HEK293 (cell line): Measurements from ENCODE around the gene RPAP3.

Experiments used
- CTCF ChIA-PET: fragments of 350-600 bp; formaldehyde crosslinking; extraction: SDS; loops from one replicate; lab custom pipeline; 2021; ENCODE audit warnings: antibody characterized with exemption; lab: Yijun Ruan, JAX
- POLR2A ChIA-PET: fragments of 300-600 bp; formaldehyde crosslinking; extraction: SDS; loops from one replicate; lab custom pipeline; 2020; ENCODE audit warnings: antibody characterized with exemption, inconsistent platforms; lab: Yijun Ruan, JAX
- H3K27ac ChIP-seq: fragments of 200-500 bp; sonication (Bioruptor generic); 2 replicates; pipeline ENCODE4 v1.5.1; 2014; ENCODE audit warnings: low read depth, low read length, control low read depth, inconsistent platforms; ENCODE audit errors: extremely low read depth
- H3K36me3 ChIP-seq, 2 experiments: fragments of 200-500 bp in 1 of 2; sonication (Bioruptor generic) in 1 of 2; 1 replicate in 1 of 2; 2 replicates in 1 of 2; pipeline ENCODE4 v1.5.1; 2014 to 2017; ENCODE audit warnings: inconsistent platforms in 2 of 2, low read length in 2 of 2; ENCODE audit not compliant: control insufficient read depth in 2 of 2, insufficient read depth in 1 of 2
- H3K4me1 ChIP-seq: fragments of 200-500 bp; sonication (Bioruptor generic); 2 replicates; pipeline ENCODE4 v1.5.1; 2014; ENCODE audit warnings: mild to moderate bottlenecking, low read length, inconsistent platforms; ENCODE audit not compliant: control insufficient read depth, insufficient read depth
- H3K4me3 ChIP-seq: 2 replicates; pipeline ENCODE4 v1.5.1; 2011; ENCODE audit warnings: low read depth, mild to moderate bottlenecking, control low read depth, low read length, moderate library complexity
- H3K9me3 ChIP-seq: fragments of 200-500 bp; sonication (Bioruptor generic); 2 replicates; pipeline ENCODE4 v1.5.1; 2014; ENCODE audit warnings: low read depth, low read length, inconsistent platforms; ENCODE audit not compliant: control insufficient read depth, insufficient read depth
- BCL11A ChIP-seq: fragments of 450-650 bp; formaldehyde crosslinking; IDR thresholded peaks from 2 replicates; pipeline ENCODE4 v1.5.1; 2016; ENCODE audit warnings: low read depth, missing biosample characterization, missing genetic modification characterization
- CTCF ChIP-seq: fragments of 450-650 bp; formaldehyde crosslinking; IDR thresholded peaks from 2 replicates; pipeline ENCODE4 v1.5.1; 2016; ENCODE audit warnings: missing biosample characterization, missing genetic modification characterization
- GLIS1 ChIP-seq: fragments of 450-650 bp; formaldehyde crosslinking; IDR thresholded peaks from 2 replicates; pipeline ENCODE4 v1.5.1; 2016; ENCODE audit warnings: missing biosample characterization, missing genetic modification characterization
- PATZ1 ChIP-seq: fragments of 450-650 bp; formaldehyde crosslinking; IDR thresholded peaks from 2 replicates; pipeline ENCODE4 v1.5.1; 2016; ENCODE audit warnings: missing biosample characterization, missing genetic modification characterization
- SCRT2 ChIP-seq: fragments of 450-650 bp; formaldehyde crosslinking; IDR thresholded peaks from 2 replicates; pipeline ENCODE4 v1.5.1; 2016; ENCODE audit warnings: missing biosample characterization, missing genetic modification characterization
- WT1 ChIP-seq: fragments of 450-650 bp; formaldehyde crosslinking; IDR thresholded peaks from 2 replicates; pipeline ENCODE4 v1.5.1; 2016; ENCODE audit warnings: missing biosample characterization, missing genetic modification characterization
- ZBTB49 ChIP-seq: fragments of 450-650 bp; formaldehyde crosslinking; IDR thresholded peaks from 2 replicates; pipeline ENCODE4 v1.5.1; 2016; ENCODE audit warnings: missing biosample characterization, missing genetic modification characterization, low read depth
- ZNF24 ChIP-seq: fragments of 450-650 bp; formaldehyde crosslinking; IDR thresholded peaks from 2 replicates; pipeline ENCODE4 v1.5.1; 2016; ENCODE audit warnings: missing biosample characterization, missing genetic modification characterization
- ZNF311 ChIP-seq: fragments of 450-650 bp; formaldehyde crosslinking; IDR thresholded peaks from 2 replicates; pipeline ENCODE4 v1.5.1; 2017; ENCODE audit warnings: missing biosample characterization, missing genetic modification characterization, borderline replicate concordance
- ZNF423 ChIP-seq: fragments of 450-650 bp; formaldehyde crosslinking; IDR thresholded peaks from 2 replicates; pipeline ENCODE4 v1.5.1; 2016; ENCODE audit warnings: missing biosample characterization, missing genetic modification characterization
- ZNF449 ChIP-seq: fragments of 450-650 bp; formaldehyde crosslinking; IDR thresholded peaks from 2 replicates; pipeline ENCODE4 v1.5.1; 2017; ENCODE audit warnings: missing biosample characterization, mild to moderate bottlenecking, missing genetic modification characterization, moderate library complexity
- ZNF518A ChIP-seq: fragments of 450-650 bp; formaldehyde crosslinking; conservative IDR thresholded peaks from 2 replicates; pipeline ENCODE4 v1.5.1; 2016; ENCODE audit warnings: low read depth, missing biosample characterization, missing genetic modification characterization
- ZNF660 ChIP-seq: fragments of 450-650 bp; IDR thresholded peaks from 2 replicates; pipeline ENCODE4 v1.5.1; 2018; ENCODE audit warnings: missing biosample characterization, mild to moderate bottlenecking, missing genetic modification characterization
- ZSCAN5A ChIP-seq: fragments of 450-650 bp; formaldehyde crosslinking; IDR thresholded peaks from 2 replicates; pipeline ENCODE4 v1.5.1; 2016; ENCODE audit warnings: missing biosample characterization, missing genetic modification characterization
- ZXDB ChIP-seq: fragments of 450-650 bp; formaldehyde crosslinking; IDR thresholded peaks from 2 replicates; pipeline ENCODE4 v1.5.1; 2016; ENCODE audit warnings: missing biosample characterization, missing genetic modification characterization

Gene RPAP3

GRCh38 chr12:47747596-47748506, 42.0 kb upstream of the RPAP3 start:
- no peaks in the 10 kb centered on the region for H3K36me3 ChIP-seq
- no peak for TF ChIP-seq ZSCAN5A (tag by site-specific recombination)
- 0 out of 2 replicates have a peak, but pooled peaks have one; percentile 16 for TF ChIP-seq CTCF
- H3K9me3 ChIP-seq: no peaks in the 10 kb centered on the region
- no peak overlapping the region for H3K4me3 ChIP-seq
- CTCF ChIA-PET: interaction anchor here (1.1 to 9.9 kb wide), 6 partner anchors 10 to 89 kb away, joined by 3 to 353 read pairs (median 17); partner anchors contain the start of gene ENDOU
- H3K4me1 ChIP-seq: no peaks in the 10 kb centered on the region
- POLR2A ChIA-PET: interaction anchor here (1.5 kb wide), 1 partner anchor 19 kb away, joined by 3 read pairs; no protein-coding TSS in a partner anchor
- H3K27ac ChIP-seq: no peak overlapping the region

GRCh38 chr12:47747126-47747525, 41.3 kb upstream of the RPAP3 start:
- no peaks in the 10 kb centered on the region for H3K4me1 ChIP-seq

More at GRCh38 chr12:47747126-47747525, 41.3 kb upstream of the RPAP3 start:
- ChIA-PET CTCF (interaction anchor here (1.1 to 9.9 kb wide), 5 partner anchors 19 to 90 kb away, joined by 3 to 353 read pairs (median 31); partner anchors contain the start of gene ENDOU), POLR2A (no interaction called here)
- no peak overlapping the region for H3K27ac ChIP-seq
- TF ChIP-seq ZNF449: no peak
- TF ChIP-seq GLIS1: no peak
- TF ChIP-seq ZNF24 (tag by site-specific recombination): 0 out of 2 replicates have a peak, but pooled peaks have one; percentile 51
- no peak for TF ChIP-seq ZNF518A (tag by site-specific recombination)
- TF ChIP-seq ZNF311: no peak
- no peak for TF ChIP-seq ZNF423 (tag by site-specific recombination)
- no peak for TF ChIP-seq ZXDB
- no peak for TF ChIP-seq ZBTB49 (tag by site-specific recombination)
- no peak for TF ChIP-seq BCL11A (tag by site-specific recombination)
- no peak for TF ChIP-seq PATZ1 (tag by site-specific recombination)
- TF ChIP-seq WT1 (tag by site-specific recombination): no peak
- TF ChIP-seq ZNF660 (tag by site-specific recombination): no peak
- TF ChIP-seq SCRT2 (tag by site-specific recombination): peak; percentile 33; the same call in 1 of the 2 replicates
- no peak overlapping the region for H3K4me3 ChIP-seq
- H3K36me3 ChIP-seq: no peaks in the 10 kb centered on the region
- no peaks in the 10 kb centered on the region for H3K9me3 ChIP-seq
